Mesenchymal stem cell (in vitro differentiated cells and primary cell): ENCODE measurements around the gene PCDHB13.

Experiments used
- DNase-seq: peaks from one replicate; pipeline ENCODE4 v3.0.0-alpha.2; 2013
- H2AFZ ChIP-seq: one replicate; pipeline ENCODE4 v1.6.1; 2013; ENCODE audit warnings: low read depth, mild to moderate bottlenecking, control low read depth, inconsistent platforms, low read length, moderate library complexity
- H2AK5ac ChIP-seq: 2 replicates; pipeline ENCODE4 v1.6.1; 2013; ENCODE audit warnings: low read length, moderate library complexity, mild to moderate bottlenecking, inconsistent platforms; ENCODE audit not compliant: severe bottlenecking
- H2BK120ac ChIP-seq: one replicate; pipeline ENCODE4 v1.6.1; 2013; ENCODE audit warnings: low read depth, mild to moderate bottlenecking, inconsistent platforms, low read length, moderate library complexity
- H2BK12ac ChIP-seq, 2 experiments: one replicate each; pipeline ENCODE4 v1.6.1; 2013; ENCODE audit warnings: inconsistent platforms in 2 of 2, low read length in 2 of 2, mild to moderate bottlenecking in 2 of 2, moderate library complexity in 2 of 2, control low read depth in 1 of 2
- H2BK15ac ChIP-seq: one replicate; pipeline ENCODE4 v1.6.1; 2013; ENCODE audit warnings: mild to moderate bottlenecking, low read depth, inconsistent platforms; ENCODE audit not compliant: poor library complexity, severe bottlenecking
- H2BK5ac ChIP-seq: 2 replicates; pipeline ENCODE4 v1.6.1; 2013; ENCODE audit warnings: low read depth, mild to moderate bottlenecking, low read length, control low read depth, inconsistent platforms; ENCODE audit not compliant: poor library complexity, severe bottlenecking
- H3K14ac ChIP-seq, 2 experiments: one replicate each; pipeline ENCODE4 v1.6.1; 2013; ENCODE audit warnings: inconsistent platforms in 2 of 2, low read length in 2 of 2, control low read depth in 1 of 2, mild to moderate bottlenecking in 1 of 2, moderate library complexity in 1 of 2
- H3K18ac ChIP-seq, 2 experiments: one replicate each; pipeline ENCODE4 v1.6.1; 2013; ENCODE audit warnings: inconsistent platforms in 2 of 2, low read length in 2 of 2, control low read depth in 1 of 2, low read depth in 1 of 2, mild to moderate bottlenecking in 1 of 2
- H3K23ac ChIP-seq, 2 experiments: one replicate each; pipeline ENCODE4 v1.6.1; 2013; ENCODE audit warnings: inconsistent platforms in 2 of 2, low read length in 2 of 2, mild to moderate bottlenecking in 2 of 2, moderate library complexity in 2 of 2, control low read depth in 1 of 2
- H3K27ac ChIP-seq: 2 replicates; pipeline ENCODE4 v1.5.1; 2013; ENCODE audit warnings: mild to moderate bottlenecking, moderate library complexity, low read length, control low read depth, inconsistent platforms; ENCODE audit not compliant: poor library complexity, severe bottlenecking
- H3K27me3 ChIP-seq, 2 experiments: 2 replicates each; pipeline versions ENCODE4 v1.6.1 to v1.7.0; 2013; ENCODE audit warnings: low read length in 2 of 2, mild to moderate bottlenecking in 2 of 2, moderate library complexity in 2 of 2, control low read depth in 1 of 2, inconsistent platforms in 1 of 2; ENCODE audit not compliant: control insufficient read depth in 1 of 2, insufficient read depth in 1 of 2
- H3K36me3 ChIP-seq, 2 experiments: 2 replicates each; pipeline versions ENCODE4 v1.6.1 to v1.7.0; 2013; ENCODE audit warnings: low read length in 2 of 2, control low read depth in 1 of 2, inconsistent platforms in 1 of 2, low read depth in 1 of 2, mild to moderate bottlenecking in 1 of 2; ENCODE audit not compliant: insufficient read depth in 2 of 2, control insufficient read depth in 1 of 2
- H3K4ac ChIP-seq, 2 experiments: one replicate each; pipeline ENCODE4 v1.6.1; 2013; ENCODE audit warnings: inconsistent platforms in 2 of 2, low read length in 2 of 2, mild to moderate bottlenecking in 2 of 2, moderate library complexity in 2 of 2, control low read depth in 1 of 2, low read depth in 1 of 2
- H3K4me1 ChIP-seq: 2 replicates; pipeline ENCODE4 v1.6.1; 2013; ENCODE audit warnings: low read depth, low read length, control low read depth; ENCODE audit not compliant: control insufficient read depth, insufficient read depth
- H3K4me2 ChIP-seq: 2 replicates; pipeline ENCODE4 v1.6.1; 2013; ENCODE audit warnings: low read length, mild to moderate bottlenecking, inconsistent platforms; ENCODE audit not compliant: poor library complexity, severe bottlenecking
- H3K4me3 ChIP-seq, 2 experiments: 2 replicates each; pipeline versions ENCODE4 v1.5.1 to v1.7.0; 2013; ENCODE audit warnings: low read length in 2 of 2, mild to moderate bottlenecking in 2 of 2, control low read depth in 1 of 2, low read depth in 1 of 2; ENCODE audit not compliant: insufficient read depth in 1 of 2
- H3K79me1 ChIP-seq: replicated peaks from 2 replicates; pipeline ENCODE4 v1.6.1; 2013; ENCODE audit warnings: mild to moderate bottlenecking, control low read depth, low read length, inconsistent platforms; ENCODE audit not compliant: poor library complexity, severe bottlenecking
- H3K9ac ChIP-seq: 2 replicates; pipeline ENCODE4 v1.7.0; 2013; ENCODE audit warnings: mild to moderate bottlenecking, low read length, moderate library complexity
- H3K9me3 ChIP-seq: 2 replicates; pipeline ENCODE4 v1.7.0; 2013; ENCODE audit warnings: mild to moderate bottlenecking, low read length; ENCODE audit not compliant: control insufficient read depth
- H4K8ac ChIP-seq: one replicate; pipeline ENCODE4 v1.6.1; 2013; ENCODE audit warnings: inconsistent platforms, mild to moderate bottlenecking, low read length, moderate library complexity
- H4K91ac ChIP-seq: one replicate; pipeline ENCODE4 v1.6.1; 2013; ENCODE audit warnings: mild to moderate bottlenecking, low read length, inconsistent platforms
- WGBS: methylation state at CpG from one replicate; pipeline ENCODE4 v1.1.7; 2013; ENCODE audit warnings: mixed read lengths; 5-methylcytosine and 5-hydroxymethylcytosine counted together

The PCDHB13 gene

DNA sequence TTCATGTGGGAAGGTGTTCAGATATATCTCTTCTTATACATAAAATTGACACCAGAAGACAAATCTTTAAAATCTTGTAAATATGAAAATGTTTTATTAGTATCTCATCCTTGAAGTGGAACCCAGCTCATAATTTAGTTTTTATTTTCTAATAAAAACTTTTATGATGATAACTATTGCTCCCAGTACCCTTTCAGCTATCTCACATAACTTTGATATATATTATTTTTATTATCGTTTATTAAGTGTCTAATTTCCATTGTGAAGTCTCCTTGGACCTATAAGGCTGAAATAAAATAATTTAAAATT, 47.5 kb downstream of the PCDHB13 start:
- Histone ChIP-seq H4K91ac (no peak overlapping the region), H3K4ac (no peak overlapping the region), H2AK5ac (no peak overlapping the region), H2BK12ac (no peak overlapping the region), H3K14ac (no peak overlapping the region), H2BK120ac (no peak overlapping the region), H3K27me3 (no peaks in the 10 kb centered on the region), H3K4me1 (no peaks in the 10 kb centered on the region), H3K9me3 (peaks cover 98% of the 10 kb centered on the region), H3K79me1 (no peaks in the 10 kb centered on the region), H3K18ac (no peak overlapping the region), H3K4me2 (no peak overlapping the region), H3K36me3 (no peaks in the 10 kb centered on the region), H3K27ac (no peak overlapping the region), H2BK15ac (no peak overlapping the region), H2AFZ (no peak overlapping the region), H3K23ac (no peak overlapping the region), H3K9ac (no peak overlapping the region), H4K8ac (no peak overlapping the region), H2BK5ac (no peak overlapping the region), H3K4me3 (peak overlapping the region in 1 of 2 experiments; percentile 68)
- no peak for DNase-seq
- WGBS, result no CpG with 5 or more reads among the region's 1 CpG
